ENCODE measurements around the gene PLEKHA1.

DNA sequence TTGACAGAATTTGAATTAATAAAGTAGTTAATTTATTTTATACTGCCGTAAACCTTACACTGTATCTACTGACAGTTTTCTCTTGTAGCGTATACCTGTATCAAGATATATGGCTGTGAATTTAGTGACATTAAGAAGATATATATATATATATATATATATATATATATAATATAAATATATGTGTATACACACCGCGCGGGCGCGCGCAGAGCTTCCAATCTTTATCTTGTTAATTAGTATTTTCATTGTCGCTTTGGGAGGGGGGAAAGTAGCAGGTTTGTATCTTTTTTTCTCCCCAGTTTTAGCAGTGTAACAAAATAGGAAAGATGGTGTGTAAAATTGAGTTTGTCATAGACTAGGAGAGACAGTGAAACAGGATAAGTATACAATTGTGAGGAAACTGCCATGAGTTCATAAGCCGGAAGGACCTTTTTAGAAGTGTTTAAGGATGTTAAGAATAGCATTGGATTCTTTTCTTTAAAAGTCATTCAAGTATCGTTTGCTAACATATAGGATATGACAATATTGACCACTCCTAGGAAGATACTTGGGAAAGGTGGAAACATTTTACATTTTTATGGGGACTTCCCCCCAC lies 2.0 kb downstream of the PLEKHA1 start:
- TF ChIP-seq, protein P1, sequence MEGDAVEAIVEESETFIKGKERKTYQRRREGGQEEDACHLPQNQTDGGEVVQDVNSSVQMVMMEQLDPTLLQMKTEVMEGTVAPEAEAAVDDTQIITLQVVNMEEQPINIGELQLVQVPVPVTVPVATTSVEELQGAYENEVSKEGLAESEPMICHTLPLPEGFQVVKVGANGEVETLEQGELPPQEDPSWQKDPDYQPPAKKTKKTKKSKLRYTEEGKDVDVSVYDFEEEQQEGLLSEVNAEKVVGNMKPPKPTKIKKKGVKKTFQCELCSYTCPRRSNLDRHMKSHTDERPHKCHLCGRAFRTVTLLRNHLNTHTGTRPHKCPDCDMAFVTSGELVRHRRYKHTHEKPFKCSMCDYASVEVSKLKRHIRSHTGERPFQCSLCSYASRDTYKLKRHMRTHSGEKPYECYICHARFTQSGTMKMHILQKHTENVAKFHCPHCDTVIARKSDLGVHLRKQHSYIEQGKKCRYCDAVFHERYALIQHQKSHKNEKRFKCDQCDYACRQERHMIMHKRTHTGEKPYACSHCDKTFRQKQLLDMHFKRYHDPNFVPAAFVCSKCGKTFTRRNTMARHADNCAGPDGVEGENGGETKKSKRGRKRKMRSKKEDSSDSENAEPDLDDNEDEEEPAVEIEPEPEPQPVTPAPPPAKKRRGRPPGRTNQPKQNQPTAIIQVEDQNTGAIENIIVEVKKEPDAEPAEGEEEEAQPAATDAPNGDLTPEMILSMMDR (IDR thresholded peaks at IDR 0.05), result no peak
- TF ChIP-seq POLR2A (IDR thresholded peaks at IDR 0.05), result no peak
